GM19467 (cell line): ENCODE results near the gene DEK.
A peak's percentile ranks its signal among the peaks of the same experiment; 100 is the strongest.
"Not testable (repeated sequence)": the region's sequence is repeated elsewhere in the genome, so short reads cannot be mapped to it uniquely, and the experiment has no call there.

Experiments
- ATAC-seq: cut with Tn5 transposase; IDR thresholded peaks from one replicate; pipeline ENCODE4 v1.9.1; 2021; ENCODE audit warnings: mild to moderate bottlenecking, moderate library complexity; ENCODE audit not compliant: unreplicated experiment

DEK gene

DNA sequence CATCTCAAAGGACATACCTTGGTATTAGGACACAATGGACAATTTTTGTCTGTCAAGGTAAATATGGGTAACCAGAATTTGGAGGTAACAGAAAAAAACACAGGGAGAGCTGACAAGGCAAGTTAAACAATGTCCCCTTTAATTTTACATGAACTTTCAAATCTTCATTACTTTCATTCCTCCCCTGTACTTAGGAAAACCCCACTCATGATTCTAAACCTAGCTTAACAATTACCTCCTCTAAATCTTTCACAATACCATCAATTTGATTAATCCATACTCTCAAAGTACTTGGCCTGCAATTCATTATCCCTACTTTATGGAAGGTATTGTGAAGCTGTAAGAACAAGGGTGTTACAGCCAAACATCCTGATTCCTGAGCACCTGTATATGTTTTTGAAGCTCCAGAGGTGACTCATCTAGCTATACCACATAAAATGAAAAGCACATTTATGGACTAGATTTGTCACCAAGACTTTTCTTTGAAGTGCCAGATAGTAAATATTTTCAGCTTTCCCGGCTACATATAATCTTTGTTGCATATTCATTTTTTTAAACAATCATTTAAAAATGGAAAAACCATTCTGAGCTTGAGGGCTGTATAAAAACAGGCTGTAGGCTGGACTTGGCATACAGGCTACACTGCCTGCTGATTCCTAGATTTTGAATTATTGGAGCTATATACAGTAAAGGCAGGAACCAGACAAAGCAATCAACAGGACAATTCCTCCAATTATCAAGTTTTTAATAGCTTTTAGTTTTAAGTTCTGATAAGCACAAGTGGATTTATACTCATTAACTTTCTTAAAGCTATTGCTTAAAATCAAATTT is 22.9 kb downstream of the DEK start:
- ATAC-seq, result no peak

DNA sequence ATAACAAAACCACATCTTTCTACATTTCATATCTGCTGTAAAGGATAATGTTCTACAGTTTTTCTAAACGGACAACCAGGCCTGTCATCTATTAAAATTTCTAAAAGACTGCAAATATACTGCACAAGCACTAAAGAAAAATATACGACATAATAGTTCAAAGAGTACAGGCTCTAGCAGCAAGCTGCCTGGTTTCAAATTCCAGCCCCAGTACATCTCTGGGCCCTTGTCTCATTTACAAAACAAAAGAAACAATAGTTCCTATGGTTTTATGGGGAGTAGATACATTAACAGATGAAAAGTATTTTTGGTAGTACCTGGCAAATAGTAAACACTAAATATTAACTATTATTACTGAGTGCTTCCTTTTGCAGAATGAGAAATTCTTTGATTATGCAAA is 24.1 kb downstream of the DEK start:
- no peak for ATAC-seq

DNA sequence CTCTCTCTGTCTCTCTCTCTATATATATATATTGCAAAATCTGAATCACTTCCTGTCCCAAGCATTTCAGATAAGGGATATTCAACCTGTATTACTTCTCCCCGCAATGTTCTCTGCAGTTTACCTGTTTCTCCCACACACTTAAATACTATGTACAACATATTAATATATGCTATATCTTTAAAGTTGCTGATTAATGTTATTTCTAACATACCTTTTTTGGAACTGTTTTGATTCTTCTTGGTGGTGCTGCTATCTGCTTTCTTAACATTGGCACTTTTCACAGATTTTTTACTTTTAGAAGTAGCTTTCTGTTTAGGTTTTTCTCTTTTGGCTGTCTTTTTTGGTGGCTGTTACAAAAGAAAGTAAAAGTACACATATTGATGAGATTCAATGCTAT is 27.2 kb downstream of the DEK start:
- ATAC-seq, result no peak

DNA sequence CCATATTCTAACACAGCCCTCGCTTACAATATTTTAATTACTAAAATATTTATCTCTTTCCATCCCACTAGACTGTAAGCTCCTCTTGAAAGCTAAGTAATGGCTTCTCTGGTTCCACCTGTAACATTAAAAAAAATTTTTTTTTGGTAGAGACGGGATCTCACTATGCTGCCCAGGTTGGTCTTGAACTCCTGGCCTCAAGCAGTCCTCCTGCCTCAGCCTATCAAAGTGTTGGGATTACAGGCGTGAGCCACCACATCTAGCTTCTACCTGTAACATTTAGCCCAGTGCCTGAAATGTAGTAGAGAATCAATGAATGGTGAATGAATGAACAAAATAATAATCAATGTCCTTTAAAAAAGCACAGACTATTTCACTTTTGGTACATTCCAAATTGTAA is 28.8 kb downstream of the DEK start:
- no peak for ATAC-seq

DNA sequence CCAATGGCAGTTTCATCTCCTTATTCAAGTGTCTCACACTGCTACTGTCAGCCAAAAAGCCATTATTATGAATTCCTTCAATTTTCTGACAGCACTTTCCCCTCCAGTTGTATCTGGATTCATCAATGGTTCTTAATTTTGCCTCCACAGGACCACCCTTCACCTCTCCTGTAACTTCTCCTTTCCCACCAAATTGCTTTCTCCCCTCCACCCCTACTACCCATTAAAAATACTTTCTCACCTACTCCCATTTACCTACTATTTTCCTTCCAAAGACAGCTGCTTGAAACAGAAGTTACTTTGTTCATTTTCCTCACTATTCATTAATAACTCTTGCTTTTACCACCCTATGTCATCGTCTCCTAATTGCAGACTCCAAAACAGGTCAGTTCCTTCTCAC is 29.8 kb downstream of the DEK start:
- ATAC-seq, result no peak

DNA sequence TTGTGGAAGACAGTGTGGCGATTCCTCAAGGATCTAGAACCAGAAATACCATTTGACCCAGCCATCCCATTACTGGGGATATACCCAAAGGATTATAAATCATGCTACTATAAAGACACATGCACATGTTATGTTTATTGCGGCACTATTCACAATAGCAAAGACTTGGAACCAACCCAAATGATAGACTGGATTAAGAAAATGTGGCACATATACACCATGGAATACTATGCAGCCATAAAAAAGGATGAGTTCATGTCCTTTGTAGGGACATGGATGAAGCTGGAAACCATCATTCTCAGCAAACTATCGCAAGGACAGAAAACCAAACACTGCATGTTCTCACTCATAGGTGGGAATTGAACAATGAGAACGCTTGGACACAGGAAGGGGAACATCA is 30.6 kb downstream of the DEK start:
- ATAC-seq, result not testable (repeated sequence)

DNA sequence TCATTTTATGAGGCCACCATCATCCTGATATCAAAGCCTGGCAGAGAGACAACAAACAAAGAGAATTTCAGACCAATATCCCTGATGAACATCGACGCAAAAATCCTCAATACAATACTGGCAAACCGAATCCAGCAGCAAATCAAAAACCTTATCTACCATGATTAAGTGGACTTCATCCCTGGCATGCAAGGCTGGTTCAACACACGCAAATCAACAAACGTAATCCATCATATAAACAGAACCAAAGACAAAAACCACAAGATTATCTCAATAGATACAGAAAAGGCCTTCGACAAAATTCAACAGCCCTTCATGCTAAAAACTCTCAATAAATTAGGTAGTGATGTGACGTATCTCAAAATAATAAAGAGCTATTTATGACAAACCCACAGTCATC is 32.5 kb downstream of the DEK start:
- ATAC-seq, result not testable (repeated sequence)

DNA sequence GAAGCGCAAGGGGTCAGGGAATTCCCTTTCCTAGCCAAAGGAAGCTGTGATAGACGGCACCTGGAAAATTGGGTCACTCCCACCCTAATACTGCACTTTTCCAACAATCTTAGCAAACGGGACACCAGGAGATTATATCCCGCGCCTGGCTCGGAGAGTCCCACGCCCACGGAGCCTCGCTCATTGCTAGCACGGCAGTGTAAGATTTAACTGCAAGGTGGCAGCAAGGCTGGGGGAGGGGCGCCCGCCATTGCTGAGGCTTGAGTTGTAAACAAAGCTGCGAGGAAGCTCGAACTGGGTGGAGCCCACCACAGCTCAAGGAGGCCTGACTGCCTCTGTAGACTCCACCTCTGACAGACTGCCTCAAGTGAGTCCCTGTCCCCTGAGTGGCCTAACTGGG is 35.7 kb downstream of the DEK start:
- ATAC-seq, result not testable (repeated sequence)

DNA sequence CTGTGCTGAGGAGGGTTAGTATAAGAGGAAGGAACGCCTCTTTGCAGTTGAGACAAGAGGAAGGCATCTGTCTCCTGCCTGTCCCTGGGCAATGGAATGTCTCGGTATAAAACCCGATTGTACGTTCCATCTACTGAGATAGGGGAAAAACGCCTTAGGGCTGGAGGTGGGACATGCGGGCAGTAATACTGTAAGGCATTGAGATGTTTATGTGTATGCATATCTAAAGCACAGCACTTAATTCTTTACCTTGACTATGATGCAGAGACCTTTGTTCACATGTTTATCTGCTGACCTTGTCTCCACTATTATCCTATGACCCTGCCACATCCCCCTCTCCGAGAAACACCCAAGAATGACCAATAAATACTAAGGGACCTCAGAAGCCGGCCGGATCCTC is 37.2 kb downstream of the DEK start:
- ATAC-seq, result not testable (repeated sequence)

DNA sequence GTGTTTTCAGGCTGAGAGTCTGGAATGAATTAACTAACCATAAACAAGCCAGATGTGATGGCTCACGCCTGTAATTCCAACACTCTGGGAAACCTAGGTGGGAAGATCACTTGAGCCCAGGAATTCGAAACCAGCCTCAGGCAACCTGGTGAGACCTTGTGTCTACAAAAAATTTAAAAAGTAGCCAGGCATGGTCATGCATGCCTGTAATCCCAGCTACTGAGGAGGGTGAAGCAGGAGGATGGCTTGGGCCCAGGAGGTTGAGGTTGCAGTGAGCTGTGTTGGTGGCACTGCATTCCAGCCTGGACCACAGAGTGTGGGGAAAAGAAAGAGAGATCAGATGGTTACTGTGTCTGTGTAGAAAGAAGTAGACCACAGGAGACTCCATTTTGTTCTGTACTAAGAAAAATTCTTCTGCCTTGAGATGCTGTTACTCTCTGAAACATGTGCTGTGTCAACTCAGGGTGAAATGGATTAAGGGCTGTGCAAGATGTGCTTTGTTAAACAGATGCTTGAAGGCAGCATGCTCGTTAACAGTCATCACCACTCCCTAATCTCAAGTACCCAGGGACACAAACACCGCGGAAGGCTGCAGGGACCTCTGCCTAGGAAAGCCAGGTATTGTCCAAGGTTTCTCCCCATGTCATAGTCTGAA is 37.8 kb downstream of the DEK start:
- ATAC-seq, result not testable (repeated sequence)

DNA sequence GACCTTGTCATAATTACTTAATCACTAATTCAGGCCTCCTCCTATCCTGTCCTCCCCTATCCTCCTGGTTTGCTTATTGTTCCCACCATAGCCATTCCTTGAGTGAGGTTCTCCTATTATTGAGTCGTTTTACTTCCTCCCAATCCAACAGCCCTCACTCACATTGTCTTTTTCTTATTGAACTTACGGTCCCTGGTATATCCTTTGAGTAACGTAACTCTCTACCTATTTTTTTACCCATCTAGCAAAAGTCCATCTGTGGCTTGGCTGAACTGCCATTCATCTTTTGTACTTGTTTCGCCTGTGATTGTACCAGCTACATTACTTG is 43.1 kb downstream of the DEK start:
- ATAC-seq, result no peak

DNA sequence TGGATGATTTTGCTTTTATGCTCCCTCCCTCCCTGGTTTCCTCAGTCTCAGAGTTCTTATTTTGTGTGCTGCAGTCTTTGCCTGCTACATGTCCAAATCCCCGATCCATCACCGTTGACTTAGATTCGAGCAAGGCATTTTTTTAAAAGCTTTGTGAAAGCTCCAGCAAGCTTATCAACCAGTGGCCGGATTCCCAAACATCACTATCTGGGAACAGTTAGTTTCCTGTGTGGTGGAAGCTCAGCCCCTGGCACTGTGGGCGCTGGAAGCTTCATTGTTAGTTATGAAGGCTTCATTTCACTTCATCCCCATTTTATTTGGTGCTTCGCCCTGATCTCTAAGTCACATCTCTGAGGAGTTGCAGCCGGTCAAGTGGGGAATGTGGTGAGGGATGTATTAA is 44.7 kb downstream of the DEK start:
- ATAC-seq, result no peak

DNA sequence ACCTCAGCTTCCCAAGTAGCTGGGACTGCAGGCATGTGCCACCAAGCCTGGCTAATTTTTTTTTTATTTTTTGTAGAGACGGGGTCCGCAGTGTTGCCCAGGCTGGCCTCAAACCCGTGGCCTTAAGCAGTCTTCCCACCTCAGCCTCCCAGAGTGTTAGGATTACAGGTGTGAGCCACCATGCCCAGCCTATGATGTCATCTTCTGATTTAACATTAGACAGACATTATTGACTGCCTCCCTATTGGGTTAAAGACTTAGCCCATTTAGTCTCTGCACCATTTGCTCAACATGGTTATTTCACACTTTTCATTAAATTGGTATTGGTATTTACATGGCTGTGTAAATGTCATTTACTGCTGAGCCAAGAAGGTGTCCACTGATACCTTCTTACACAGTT is 46.1 kb downstream of the DEK start:
- ATAC-seq, result no peak

DNA sequence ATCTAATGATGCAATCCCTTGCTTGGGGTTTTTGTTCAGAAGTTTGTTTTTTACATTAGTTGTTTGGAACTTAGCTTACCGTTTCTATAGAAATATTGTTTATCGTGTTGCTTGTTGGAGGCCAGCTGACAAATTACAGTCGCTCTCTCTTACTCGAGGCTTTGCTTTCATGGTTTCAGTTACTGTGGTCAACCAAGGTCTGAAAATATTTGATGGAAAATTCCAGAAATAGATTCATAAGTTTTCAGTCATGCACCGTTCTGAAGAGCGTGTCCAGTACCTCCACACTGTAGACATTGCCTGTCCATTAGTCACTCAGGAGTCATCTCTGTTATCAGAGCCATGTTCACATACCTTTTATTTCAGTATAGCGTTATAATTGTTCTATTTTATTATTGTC is 47.9 kb downstream of the DEK start:
- no peak for ATAC-seq

DNA sequence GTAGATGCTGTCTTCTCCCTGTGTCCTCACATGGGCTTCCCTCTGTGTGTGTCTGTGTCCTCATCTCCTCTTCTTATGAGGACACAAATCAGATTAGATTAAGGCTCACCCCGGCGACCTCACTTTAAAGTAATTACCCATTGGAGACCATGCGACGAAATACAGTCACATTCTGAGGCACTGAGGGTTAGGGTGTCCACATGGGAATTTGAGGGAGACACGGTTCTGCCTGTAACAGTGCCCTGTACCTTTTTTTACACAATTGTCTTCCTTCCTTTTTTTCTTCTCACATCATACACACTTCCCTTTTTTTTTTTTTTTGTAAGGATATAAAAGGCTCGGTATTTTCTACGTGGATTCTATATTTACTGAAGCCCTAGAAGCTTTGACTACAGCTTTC is 48.9 kb downstream of the DEK start:
- no peak for ATAC-seq

DNA sequence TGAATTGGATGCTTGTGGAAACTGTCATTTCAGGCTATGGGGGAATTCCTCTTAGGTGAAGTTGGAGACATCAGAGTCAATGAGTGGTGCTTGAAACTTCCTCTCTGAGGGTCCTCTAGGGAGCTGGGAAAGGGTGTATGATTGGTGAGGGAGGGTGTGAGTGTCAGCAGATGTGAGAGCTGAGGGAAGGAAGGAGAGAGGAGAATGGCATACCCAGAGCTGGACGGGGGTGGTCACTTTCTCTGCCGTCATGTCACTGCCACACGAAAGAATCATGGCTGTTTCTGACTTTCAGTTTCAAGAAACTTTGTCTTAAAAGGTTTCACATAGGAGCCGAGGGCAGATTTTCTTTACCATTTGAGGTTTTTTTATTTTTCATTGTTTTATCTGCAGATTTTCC is 50.3 kb downstream of the DEK start:
- no peak for ATAC-seq

DNA sequence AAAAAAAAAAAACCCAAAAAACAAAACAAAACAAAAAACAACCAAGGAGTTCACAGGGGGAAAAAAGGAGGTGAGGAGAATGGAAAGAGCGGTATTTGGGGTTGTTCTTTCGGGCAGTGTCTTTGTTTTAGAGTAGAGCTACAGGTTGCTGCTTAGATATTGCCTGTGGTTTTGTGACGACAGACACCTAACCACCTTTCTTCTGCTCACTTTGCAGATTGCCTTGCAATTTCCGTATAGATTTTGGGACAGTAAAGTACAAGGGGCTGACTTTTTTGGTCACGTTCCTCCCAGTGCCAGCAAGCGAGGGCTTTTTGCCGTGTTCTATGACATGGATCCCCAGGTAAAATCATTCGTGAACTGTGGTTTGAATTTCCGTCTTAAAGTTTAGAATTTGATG is 50.9 kb downstream of the DEK start:
- no peak for ATAC-seq

DNA sequence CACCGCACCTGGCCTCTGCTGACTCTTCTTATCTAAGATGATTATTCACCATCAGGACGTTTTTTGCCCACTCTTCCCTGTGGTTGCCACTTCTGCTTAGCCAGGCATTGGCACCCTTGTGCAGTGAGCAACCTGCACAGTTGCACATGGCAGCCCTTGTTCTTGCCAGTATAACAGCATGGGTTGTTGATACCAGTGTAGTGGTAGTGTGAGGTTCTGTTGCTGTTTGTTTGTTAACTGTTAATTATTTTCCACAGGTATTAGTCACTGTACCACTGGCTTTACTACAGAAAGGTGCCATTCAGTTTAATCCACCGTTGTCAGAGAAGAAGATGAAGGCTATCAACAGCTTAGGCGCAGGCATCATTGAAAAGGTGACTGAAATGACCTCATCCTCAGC is 52.1 kb downstream of the DEK start:
- ATAC-seq, result no peak

DNA sequence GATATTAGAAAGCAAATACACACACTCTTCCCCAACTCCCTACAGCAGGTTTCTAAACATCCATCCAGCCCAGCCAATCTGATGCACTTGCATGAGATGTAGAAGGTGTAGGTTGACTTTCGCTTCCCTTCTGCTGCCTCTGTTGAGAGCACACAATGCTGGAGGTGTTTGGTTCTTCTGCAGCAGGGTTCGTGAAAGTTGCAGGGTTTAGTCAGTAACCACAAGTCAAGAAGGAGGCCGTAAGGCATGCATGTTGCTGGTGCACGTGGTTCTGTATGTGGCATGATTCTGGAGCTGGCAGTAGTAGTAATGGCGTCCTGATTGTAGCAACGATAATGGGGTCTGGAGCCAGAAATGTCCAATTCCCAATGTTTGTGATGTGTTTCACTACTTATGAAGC is 53.0 kb downstream of the DEK start:
- ATAC-seq, result peak; percentile 97

DNA sequence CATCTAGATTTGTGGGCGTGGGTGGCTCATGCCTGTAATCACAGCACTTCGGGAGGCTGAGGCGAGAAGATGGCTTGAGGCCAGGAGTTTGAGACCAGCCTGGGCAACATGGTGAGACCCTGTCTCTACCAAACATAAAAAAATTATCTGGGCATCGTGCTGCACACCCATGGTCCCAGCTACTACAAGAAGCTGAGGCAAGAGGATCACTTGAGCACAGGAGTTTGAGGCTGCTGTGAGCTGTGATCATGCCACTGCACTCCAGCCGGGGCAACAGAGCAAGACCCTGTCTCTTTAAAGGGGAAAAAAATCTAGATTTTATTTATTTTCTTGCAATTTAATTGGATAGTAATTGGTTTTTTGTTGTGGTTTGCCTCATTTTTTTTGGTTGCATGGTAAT is 53.6 kb downstream of the DEK start:
- ATAC-seq, result no peak

DNA sequence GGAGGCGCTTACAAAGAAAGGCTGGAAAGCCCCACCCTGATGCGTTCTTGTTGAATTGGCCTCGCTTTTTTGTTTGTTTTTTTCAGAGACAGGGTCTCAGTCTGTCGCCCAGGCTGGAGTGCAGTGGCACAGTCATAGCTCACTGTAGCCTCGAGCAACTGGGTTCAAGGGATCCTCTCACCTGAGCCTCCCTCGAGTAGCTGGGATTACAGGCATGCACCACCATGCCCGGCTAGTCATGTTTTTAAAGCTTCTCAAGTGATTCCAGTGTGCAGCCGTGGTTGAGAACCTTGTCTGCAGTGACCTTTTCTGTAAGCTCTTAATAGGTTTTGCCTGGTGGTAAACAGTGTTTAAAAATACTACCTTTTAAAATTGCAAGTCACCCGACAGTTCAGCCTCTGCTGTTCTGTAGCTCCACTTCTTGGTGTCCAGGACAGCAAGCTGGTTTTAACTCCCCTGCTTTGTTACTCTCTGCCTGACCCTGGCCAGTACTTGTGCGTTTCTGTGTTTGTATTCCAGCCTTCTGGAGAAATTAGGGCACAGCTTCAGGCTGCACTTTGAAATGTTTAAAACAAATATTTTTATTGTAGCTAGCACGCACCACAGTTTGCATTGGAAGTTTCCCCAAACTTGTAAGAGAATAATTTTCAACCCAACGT is 54.7 kb downstream of the DEK start:
- no peak for ATAC-seq

DNA sequence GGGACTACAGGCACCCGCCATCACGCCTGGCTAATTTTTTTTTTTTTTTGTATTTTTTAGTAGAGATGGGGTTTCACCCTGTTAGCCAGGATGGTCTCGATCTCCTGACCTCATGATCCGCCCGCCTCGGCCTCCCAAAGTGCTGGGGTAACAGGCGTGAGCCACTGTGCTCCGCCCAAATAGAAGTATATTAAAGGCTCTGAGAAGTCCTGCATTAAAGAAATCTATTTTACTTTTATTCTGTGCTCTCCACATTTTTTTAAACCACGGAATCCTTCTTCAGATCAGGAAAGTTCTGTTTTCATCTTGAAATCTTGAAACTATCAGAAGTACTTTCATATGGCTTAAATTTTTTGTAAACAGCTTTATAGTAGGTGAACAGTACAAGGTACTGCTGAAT is 55.6 kb downstream of the DEK start:
- not testable (repeated sequence) for ATAC-seq
